CD4-positive, alpha-beta memory T cell (primary cell): ENCODE results near the gene LBR. TPM values are rescaled to one million over a fixed set of nuclear protein-coding genes. Genes with fewer than 3 reads are reported as not detected.
A peak's percentile ranks its signal among the peaks of the same experiment; 100 is the strongest.

ENCODE experiments used
- CTCF ChIA-PET: fragments of 350-600 bp; sonication (Branson Sonifier 250); formaldehyde crosslinking; loops from one replicate; lab custom pipeline; 2021; ENCODE audit warnings: inconsistent platforms; ENCODE audit not compliant: partially characterized antibody; lab: Charles Lee
- POLR2A ChIA-PET: fragments of 350-600 bp; sonication (Branson Sonifier 250); formaldehyde crosslinking; loops from one replicate; lab custom pipeline; 2021; ENCODE audit not compliant: partially characterized antibody; lab: Charles Lee
- DNase-seq, 5 donors: peaks; one replicate each; pipeline versions ENCODE4 v3.0.0 to v3.0.0-alpha.2; 2020 to 2022; ENCODE audit warnings: mixed read lengths in 1 of 5
- H3K27ac ChIP-seq: one replicate; pipeline ENCODE4 v1.7.0; 2013; ENCODE audit warnings: low read depth, low read length
- H3K27me3 ChIP-seq: 2 replicates; pipeline ENCODE4 v1.7.0; 2013; ENCODE audit warnings: mild to moderate bottlenecking, low read length, moderate library complexity; ENCODE audit not compliant: insufficient read depth
- H3K36me3 ChIP-seq: 2 replicates; pipeline ENCODE4 v1.7.0; 2013; ENCODE audit warnings: mild to moderate bottlenecking, low read length, moderate library complexity; ENCODE audit not compliant: insufficient read depth
- H3K4me1 ChIP-seq: 2 replicates; pipeline ENCODE4 v1.7.0; 2013; ENCODE audit warnings: mild to moderate bottlenecking, low read length, moderate library complexity; ENCODE audit not compliant: insufficient read depth
- H3K4me3 ChIP-seq, 2 donors: one replicate each; pipeline ENCODE4 v1.7.0; 2013; ENCODE audit warnings: low read length in 2 of 2, mild to moderate bottlenecking in 1 of 2
- H3K9me3 ChIP-seq, 2 donors: one replicate each; pipeline ENCODE4 v1.7.0; 2013; ENCODE audit warnings: low read length in 2 of 2, control low read depth in 1 of 2; ENCODE audit not compliant: control insufficient read depth in 1 of 2
- H3K27ac Mint-ChIP-seq, 7 donors: one replicate each; pipeline ENCODE4 v1.8.0; 2020 to 2021; ENCODE audit warnings: mixed read lengths in 7 of 7, mild to moderate bottlenecking in 6 of 7, inconsistent platforms in 3 of 7, moderate library complexity in 3 of 7
- H3K27me3 Mint-ChIP-seq, 2 donors: one replicate each; pipeline ENCODE4 v1.8.0; 2020 to 2021; ENCODE audit warnings: mixed read lengths in 2 of 2
- H3K36me3 Mint-ChIP-seq, 2 donors: one replicate each; pipeline ENCODE4 v1.8.0; 2020 to 2021; ENCODE audit warnings: mixed read lengths in 2 of 2, inconsistent platforms in 1 of 2, mild to moderate bottlenecking in 1 of 2
- H3K4me1 Mint-ChIP-seq, 4 donors: one replicate each; pipeline ENCODE4 v1.8.0; 2020 to 2021; ENCODE audit warnings: mixed read lengths in 4 of 4, mild to moderate bottlenecking in 1 of 4
- H3K4me3 Mint-ChIP-seq, 8 donors: one replicate each; pipeline ENCODE4 v1.8.0; 2020 to 2021; ENCODE audit warnings: mixed read lengths in 8 of 8, mild to moderate bottlenecking in 7 of 8, moderate library complexity in 6 of 8, inconsistent platforms in 3 of 8
- H3K9me3 Mint-ChIP-seq, 8 donors: one replicate each; pipeline ENCODE4 v1.8.0; 2020 to 2021; ENCODE audit warnings: mixed read lengths in 8 of 8, mild to moderate bottlenecking in 5 of 8, inconsistent platforms in 3 of 8, moderate library complexity in 1 of 8
- intact Hi-C: fragments of 100-400 bp; cut with micrococcal nuclease; formaldehyde crosslinking; loops from one replicate; pipeline ENCODE4 v1.15.1; 2023
- polyA plus RNA-seq, 2 donors: library from polyadenylated mRNA; unstranded; fragments of 300-500 nt; fragmentation: Illumina TruSeq; gene quantifications; one replicate each; pipeline ENCODE4 v1.2.3, GENCODE V29; 2021
- total RNA-seq, 2 experiments: library from RNA; stranded (reverse); gene quantifications; one replicate each; pipeline ENCODE4 v1.2.3, GENCODE V29; 2021

Gene LBR
- total and polyA plus RNA-seq, 4 experiments from 2014 or later, result 106 to 150 (median 129) TPM

DNA sequence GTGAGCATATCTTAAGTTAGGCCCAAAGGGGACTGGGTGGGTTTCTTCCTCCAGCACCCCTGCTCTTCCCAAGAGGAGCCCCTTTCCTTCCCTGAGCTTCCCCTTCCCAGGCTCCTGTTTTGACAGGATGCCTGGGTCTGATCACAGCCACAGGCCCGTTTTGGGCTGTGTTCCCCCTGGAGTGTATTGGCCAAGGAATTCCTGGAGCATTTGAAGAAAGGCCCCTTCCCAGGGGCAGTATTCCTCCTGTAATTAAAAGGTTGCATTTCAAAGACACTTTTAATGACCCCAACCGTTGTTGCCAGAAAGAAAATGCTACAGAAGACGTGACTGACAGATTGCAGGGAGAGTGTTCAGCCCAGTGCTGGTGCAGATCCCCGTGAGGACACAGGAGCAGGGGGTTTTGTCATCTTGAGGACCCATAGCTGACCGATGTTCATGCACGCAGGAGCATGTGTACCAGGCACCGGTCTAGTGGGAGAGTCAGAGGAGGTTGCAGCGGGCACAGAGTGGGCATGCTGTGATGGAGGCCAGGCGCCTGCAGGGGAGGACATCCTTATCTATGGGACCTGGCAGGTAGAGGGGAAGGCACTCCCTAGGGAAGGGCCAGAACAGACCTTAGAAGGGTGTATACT, 19.3 kb upstream of the LBR start:
- Histone ChIP-seq H3K27me3 (no peaks in the 10 kb centered on the region), H3K9me3 (no peaks in the 10 kb centered on the region), H3K4me1 (peaks cover 52% of the 10 kb centered on the region), H3K36me3 (no peaks in the 10 kb centered on the region), H3K4me3 (no peak overlapping the region), H3K27ac (no peak overlapping the region)
- ChIA-PET POLR2A (interaction anchor here (8.0 to 9.3 kb wide), 2 partner anchors 19 to 21 kb away, joined by 209 to 319 read pairs; partner anchors contain the start of gene LBR), CTCF (interaction anchor here (1.1 to 4.6 kb wide), 3 partner anchors 19 to 27 kb away, joined by 3 to 43 read pairs (median 7); partner anchors contain the start of gene LBR)
- H3K4me3 Mint-ChIP-seq, result no peak overlapping the region
- no peaks in the 10 kb centered on the region for H3K27me3 Mint-ChIP-seq
- no peaks in the 10 kb centered on the region for H3K36me3 Mint-ChIP-seq
- peaks cover 32 to 60% (median 45%) of the 10 kb centered on the region in 4 donors for H3K4me1 Mint-ChIP-seq
- intact Hi-C loops, result no loop called here
- peak overlapping the region in 4 of 7 donors; percentile 21 to 82 (median 52) for H3K27ac Mint-ChIP-seq
- no peak for DNase-seq
- H3K9me3 Mint-ChIP-seq, result no peaks in the 10 kb centered on the region

DNA sequence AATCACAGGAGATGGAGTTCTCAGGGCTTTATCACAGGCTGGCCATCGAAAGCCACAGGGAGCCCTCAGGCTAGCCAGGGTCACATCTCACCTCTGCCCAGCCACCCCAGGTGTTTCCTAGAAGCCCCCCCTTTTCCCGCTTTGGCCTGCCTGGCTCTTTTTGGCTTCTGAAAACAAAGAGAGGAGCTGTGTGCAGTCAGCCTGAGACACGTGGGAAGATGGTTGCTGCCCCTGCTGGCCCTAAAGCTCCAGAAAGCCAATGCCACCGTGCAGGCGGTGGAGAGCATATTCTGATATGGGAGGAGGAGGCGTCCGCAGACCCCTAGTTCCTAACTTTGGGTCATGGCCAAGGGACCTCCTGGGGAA, 18.7 kb upstream of the LBR start:
- Histone ChIP-seq H3K4me1 (peaks cover 58% of the 10 kb centered on the region), H3K9me3 (no peaks in the 10 kb centered on the region), H3K27ac (no peak overlapping the region), H3K27me3 (no peaks in the 10 kb centered on the region), H3K4me3 (no peak overlapping the region), H3K36me3 (no peaks in the 10 kb centered on the region)
- intact Hi-C loops, result no loop called here
- H3K4me3 Mint-ChIP-seq, result peak overlapping the region in 3 of 8 donors; percentile 30 to 87 (median 73)
- peak overlapping the region in 5 of 7 donors; percentile 82 to 97 (median 93) for H3K27ac Mint-ChIP-seq
- no peaks in the 10 kb centered on the region for H3K27me3 Mint-ChIP-seq
- no peaks in the 10 kb centered on the region for H3K9me3 Mint-ChIP-seq
- H3K4me1 Mint-ChIP-seq, result peaks cover 38 to 66% (median 50%) of the 10 kb centered on the region in 4 donors
- CTCF ChIA-PET, result interaction anchor here (1.1 to 4.6 kb wide), 3 partner anchors 18 to 27 kb away, joined by 3 to 43 read pairs (median 7); partner anchors contain the start of gene LBR
- no peaks in the 10 kb centered on the region for H3K36me3 Mint-ChIP-seq
- POLR2A ChIA-PET, result interaction anchor here (2.3 to 9.3 kb wide), 4 partner anchors 14 to 553 kb away, joined by 23 to 319 read pairs (median 122); partner anchors contain the start of genes LBR and SDE2
- no peak for DNase-seq

DNA sequence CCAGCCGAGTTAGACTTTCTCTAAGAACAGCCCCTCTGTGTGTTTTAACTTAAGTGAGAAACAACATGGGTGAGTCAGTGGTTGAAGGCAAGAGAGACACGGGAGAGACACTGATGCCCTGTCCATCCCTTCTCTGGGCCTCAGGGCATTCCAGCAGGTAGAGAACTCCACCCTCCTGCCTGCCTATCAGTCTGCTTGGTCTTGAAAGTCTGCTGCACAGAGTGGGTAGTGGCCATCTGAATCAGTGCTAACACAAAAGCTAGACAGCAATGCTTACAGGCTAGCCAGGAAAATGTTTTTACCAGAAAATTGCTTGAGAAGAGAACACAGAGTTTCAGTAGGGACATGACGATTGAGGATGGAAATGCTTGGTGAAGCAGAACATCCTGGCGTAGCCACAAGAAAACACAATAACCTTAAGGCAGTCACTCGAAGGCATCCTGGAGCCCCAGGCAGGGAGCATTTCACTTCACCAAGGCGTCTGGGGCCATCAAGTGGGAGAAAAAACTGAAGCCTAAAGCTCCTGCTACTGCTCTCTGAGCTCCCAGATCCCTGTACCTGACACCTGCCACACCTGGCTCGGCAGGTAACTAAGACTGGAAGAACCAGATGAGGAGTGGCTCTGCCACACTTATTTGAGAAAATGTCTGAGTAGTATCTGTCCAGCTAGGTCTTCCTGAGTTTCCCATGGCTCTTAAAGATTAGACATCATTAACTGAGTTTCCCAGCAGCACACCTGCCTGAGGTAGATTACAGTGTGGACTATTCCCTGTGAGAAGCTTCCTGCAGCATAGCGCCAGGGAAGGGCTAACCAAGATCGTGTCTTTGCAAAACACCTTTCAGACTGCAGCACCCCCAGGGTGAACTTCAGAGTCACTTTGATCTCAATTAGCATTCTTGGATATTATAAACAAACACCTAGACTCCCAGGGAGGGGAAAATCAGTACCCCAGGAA, 18.1 kb upstream of the LBR start:
- peak overlapping the region; percentile 22 to 87 (median 78) for H3K4me3 Mint-ChIP-seq
- H3K36me3 Mint-ChIP-seq, result no peaks in the 10 kb centered on the region
- peak overlapping the region; percentile 82 to 97 (median 93) for H3K27ac Mint-ChIP-seq
- Histone ChIP-seq H3K27ac (peak overlapping the region; percentile 45), H3K36me3 (no peaks in the 10 kb centered on the region), H3K4me1 (peaks cover 63% of the 10 kb centered on the region), H3K27me3 (no peaks in the 10 kb centered on the region), H3K9me3 (no peaks in the 10 kb centered on the region), H3K4me3 (peak overlapping the region; percentile 20 to 21)
- H3K27me3 Mint-ChIP-seq, result no peaks in the 10 kb centered on the region
- H3K4me1 Mint-ChIP-seq, result peaks cover 42 to 70% (median 54%) of the 10 kb centered on the region in 4 donors
- intact Hi-C loops, result loop anchor here (1.0 kb wide), 3 partner anchors 18 to 331 kb away; partner anchors contain the start of genes LBR and SRP9
- DNase-seq, result peak in 2 of 5 donors; percentile 21 to 23
- H3K9me3 Mint-ChIP-seq, result no peaks in the 10 kb centered on the region
- CTCF ChIA-PET, result interaction anchor here (1.0 to 7.9 kb wide), 10 partner anchors 18 to 680 kb away, joined by 3 to 87 read pairs (median 6); partner anchors contain the start of gene LBR
- POLR2A ChIA-PET, result interaction anchor here (0.8 to 9.3 kb wide), 15 partner anchors 9 to 663 kb away, joined by 3 to 319 read pairs (median 15); partner anchors contain the start of genes H3-3A, LBR, SDE2 and SRP9

DNA sequence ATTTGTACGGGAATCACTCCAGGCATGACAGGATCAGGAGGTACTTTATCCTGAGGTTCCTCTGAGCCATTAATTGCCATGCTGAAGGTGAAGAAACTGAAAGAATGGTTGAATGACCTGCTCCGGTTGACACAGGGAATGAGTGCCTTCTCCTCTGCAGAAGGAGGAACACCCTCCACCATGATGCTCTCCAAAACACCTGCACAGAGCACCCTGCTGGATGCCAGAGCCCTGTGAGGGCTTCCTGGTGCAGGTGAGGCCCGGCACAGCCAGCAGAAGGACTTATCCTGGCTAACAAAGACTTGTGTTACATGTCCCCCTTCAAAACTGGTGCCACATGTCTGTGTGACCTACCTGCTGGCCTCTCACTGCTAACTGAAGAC, 14.3 kb upstream of the LBR start:
- Histone ChIP-seq H3K36me3 (no peaks in the 10 kb centered on the region), H3K27me3 (no peaks in the 10 kb centered on the region), H3K4me1 (peaks cover 58% of the 10 kb centered on the region), H3K4me3 (no peak overlapping the region), H3K27ac (peak overlapping the region; percentile 31), H3K9me3 (no peaks in the 10 kb centered on the region)
- peak overlapping the region in 6 of 8 donors; percentile 21 to 75 (median 41) for H3K4me3 Mint-ChIP-seq
- ChIA-PET CTCF (interaction anchor here (1.5 to 7.9 kb wide), 5 partner anchors 10 to 123 kb away, joined by 4 to 87 read pairs (median 8); partner anchors contain the start of gene LBR), POLR2A (interaction anchor here (0.6 to 9.3 kb wide), 5 partner anchors 14 to 542 kb away, joined by 3 to 319 read pairs (median 4); partner anchors contain the start of gene LBR)
- no peaks in the 10 kb centered on the region for H3K27me3 Mint-ChIP-seq
- H3K36me3 Mint-ChIP-seq, result no peaks in the 10 kb centered on the region
- H3K9me3 Mint-ChIP-seq, result no peaks in the 10 kb centered on the region
- intact Hi-C loops, result loop anchor here (5.0 kb wide), 1 partner anchor 125 kb away; no protein-coding TSS in a partner anchor
- DNase-seq, result no peak
- peaks cover 40 to 64% (median 54%) of the 10 kb centered on the region in 4 donors for H3K4me1 Mint-ChIP-seq
- H3K27ac Mint-ChIP-seq, result peak overlapping the region; percentile 25 to 84 (median 74)

DNA sequence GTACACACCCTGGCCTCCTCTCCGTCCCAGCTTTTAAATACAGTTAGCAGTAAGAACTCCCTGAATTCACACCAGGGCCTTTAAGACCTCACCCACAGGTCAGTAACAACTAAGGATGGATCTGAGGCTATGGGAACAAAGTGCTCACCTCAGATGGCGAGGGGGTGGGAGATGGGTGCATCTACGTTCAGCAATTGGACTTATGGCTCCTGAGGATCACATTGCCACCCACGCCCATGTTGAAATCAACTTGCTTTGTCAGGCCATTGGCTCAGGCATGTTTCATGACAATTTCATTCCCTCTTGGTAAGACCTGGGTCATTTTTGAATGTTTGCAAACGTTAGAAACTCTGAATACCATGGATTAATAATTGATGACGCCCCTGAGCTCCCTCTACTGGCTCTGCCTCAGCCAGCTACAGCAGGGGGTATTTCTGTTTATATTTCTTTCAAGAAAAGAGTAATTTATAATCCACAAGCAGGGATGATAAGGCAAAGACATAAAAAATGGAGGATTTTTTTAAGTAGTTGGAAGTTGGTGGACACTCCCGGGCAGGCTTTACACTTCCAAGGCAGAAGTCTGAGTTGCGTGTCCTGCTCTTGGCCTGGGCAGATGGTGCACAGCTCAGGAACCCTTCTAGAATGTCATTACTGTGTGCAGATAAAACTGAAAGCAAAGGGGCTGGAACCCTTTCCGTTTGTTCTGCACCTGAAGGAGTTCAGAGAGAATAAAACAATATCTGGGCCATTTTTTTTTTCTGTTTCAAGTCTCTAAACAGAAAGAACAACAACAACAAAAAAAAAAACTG, 13.7 kb upstream of the LBR start:
- H3K27ac ChIP-seq, result peak overlapping the region; percentile 31
- intact Hi-C loops, result loop anchor here (5.0 kb wide), 1 partner anchor 124 kb away; no protein-coding TSS in a partner anchor
- H3K9me3 ChIP-seq, result no peaks in the 10 kb centered on the region
- Mint-ChIP-seq H3K27me3 (no peaks in the 10 kb centered on the region), H3K4me3 (peak overlapping the region; percentile 13 to 75 (median 41)), H3K9me3 (no peaks in the 10 kb centered on the region), H3K27ac (peak overlapping the region; percentile 25 to 84 (median 49)), H3K36me3 (no peaks in the 10 kb centered on the region), H3K4me1 (peaks cover 40 to 60% (median 53%) of the 10 kb centered on the region in 4 donors)
- no peaks in the 10 kb centered on the region for H3K27me3 ChIP-seq
- peaks cover 52% of the 10 kb centered on the region for H3K4me1 ChIP-seq
- H3K4me3 ChIP-seq, result no peak overlapping the region
- POLR2A ChIA-PET, result interaction anchor here (0.6 to 9.3 kb wide), 5 partner anchors 14 to 543 kb away, joined by 3 to 319 read pairs (median 4); partner anchors contain the start of gene LBR
- H3K36me3 ChIP-seq, result no peaks in the 10 kb centered on the region
- no peak for DNase-seq
- CTCF ChIA-PET, result interaction anchor here (0.9 to 7.9 kb wide), 8 partner anchors 10 to 122 kb away, joined by 3 to 87 read pairs (median 6); partner anchors contain the start of gene LBR
